Stimulated activated naive B cell treated with anti-CD40 and anti-IgM and Interleukin-4, amounts not matched to agents 10 μg/mL and 1 μg/mL and 100 μg/mL, for 72 hours (primary cell): ENCODE data around the gene TBC1D16.
A peak's percentile ranks its signal among the peaks of the same experiment; 100 is the strongest.
"Not testable (repeated sequence)": the region's sequence is repeated elsewhere in the genome, so short reads cannot be mapped to it uniquely, and the experiment has no call there.

ENCODE experiments used
- ATAC-seq, 2 donors: fragments of 150-1000 bp; cut with Tn5 transposase; replicated peaks; 2 replicates each; pipeline ENCODE4 v1.10.0; 2021; ENCODE audit warnings: moderate library complexity in 1 of 2
- DNase-seq: peaks from one replicate; pipeline ENCODE4 v3.0.0; 2021
- H3K27ac Mint-ChIP-seq: one replicate; pipeline ENCODE4 v1.8.0; 2022; ENCODE audit warnings: mild to moderate bottlenecking, mixed read lengths
- H3K27me3 Mint-ChIP-seq, 2 donors: one replicate each; pipeline ENCODE4 v1.8.0; 2022; ENCODE audit warnings: mixed read lengths in 2 of 2
- H3K36me3 Mint-ChIP-seq, 2 donors: one replicate each; pipeline ENCODE4 v1.8.0; 2022; ENCODE audit warnings: mixed read lengths in 2 of 2, mild to moderate bottlenecking in 1 of 2
- H3K4me1 Mint-ChIP-seq, 2 donors: one replicate each; pipeline ENCODE4 v1.8.0; 2022; ENCODE audit warnings: mixed read lengths in 2 of 2, mild to moderate bottlenecking in 1 of 2
- H3K4me3 Mint-ChIP-seq, 2 donors: one replicate each; pipeline ENCODE4 v1.8.0; 2022; ENCODE audit warnings: mild to moderate bottlenecking in 2 of 2, mixed read lengths in 2 of 2, moderate library complexity in 1 of 2
- H3K9me3 Mint-ChIP-seq, 2 donors: one replicate each; pipeline ENCODE4 v1.8.0; 2022; ENCODE audit warnings: mixed read lengths in 2 of 2, mild to moderate bottlenecking in 1 of 2

The TBC1D16 gene

DNA sequence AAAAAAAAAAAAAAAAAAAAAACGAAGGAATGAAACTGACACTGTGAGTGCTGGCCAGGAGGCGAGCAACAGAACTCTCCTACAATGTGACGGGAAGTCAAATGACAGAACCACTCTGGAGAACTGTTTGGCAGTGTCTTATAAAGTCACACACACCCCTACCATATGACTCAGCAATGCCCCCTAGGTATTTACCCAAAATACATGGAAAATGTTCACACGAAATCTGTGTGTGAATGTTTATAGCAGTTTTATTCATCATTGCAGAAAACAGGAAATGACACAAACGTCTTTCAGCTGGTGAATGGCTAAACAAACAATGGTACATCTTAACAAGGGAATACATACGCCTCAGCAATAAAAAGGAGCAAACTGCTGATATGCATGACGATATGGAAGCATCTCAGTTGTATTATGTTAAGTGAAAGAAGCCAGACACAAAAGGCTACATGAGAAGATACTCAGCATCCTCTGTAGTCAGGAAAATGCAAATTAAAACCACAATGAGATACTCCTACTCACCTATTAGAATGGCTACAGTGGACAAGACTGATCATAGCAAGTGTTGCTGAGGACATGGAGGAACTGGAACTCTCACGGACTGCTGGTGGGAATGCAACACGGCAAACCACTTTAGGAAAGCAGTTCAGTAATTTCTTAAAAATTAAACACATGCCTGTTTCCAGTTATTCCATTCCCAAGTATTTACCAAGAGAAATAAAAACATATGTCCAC, 74.7 kb downstream of the TBC1D16 start:
- ATAC-seq (no peak), DNase-seq (no peak)
- peaks cover 0 to 13% of the 10 kb centered on the region in 2 donors for H3K27me3 Mint-ChIP-seq

DNA sequence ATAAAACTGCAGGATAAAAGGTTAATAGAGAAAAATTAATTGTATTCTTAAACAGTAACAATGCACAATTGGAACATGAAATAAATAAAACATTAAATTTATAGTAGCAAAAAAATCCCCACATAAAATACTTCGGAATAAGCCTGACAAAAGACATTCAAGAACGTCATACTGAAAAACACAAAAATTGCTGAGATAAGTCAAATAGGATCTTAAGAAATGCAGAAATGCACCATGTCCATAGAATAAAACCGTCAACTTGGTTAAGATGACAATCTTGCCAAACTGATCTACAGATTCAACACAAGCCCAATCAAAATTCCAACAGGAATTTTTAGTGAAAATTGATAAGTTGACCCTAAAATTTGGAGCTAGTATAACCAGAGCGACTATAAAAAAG, 76.6 kb downstream of the TBC1D16 start:
- H3K9me3 Mint-ChIP-seq: no peaks in the 10 kb centered on the region
- H3K27ac Mint-ChIP-seq: no peak overlapping the region
- H3K27me3 Mint-ChIP-seq: peaks cover 0 to 13% of the 10 kb centered on the region in 2 donors
- H3K36me3 Mint-ChIP-seq: no peaks in the 10 kb centered on the region
- peaks cover 0 to 15% of the 10 kb centered on the region in 2 donors for H3K4me1 Mint-ChIP-seq
- DNase-seq (no peak), ATAC-seq (no peak)
- no peak overlapping the region for H3K4me3 Mint-ChIP-seq

More for the DNA sequence above, 74.7 kb downstream of the TBC1D16 start:
- H3K4me1 Mint-ChIP-seq: peaks cover 0 to 22% of the 10 kb centered on the region in 2 donors
- H3K36me3 Mint-ChIP-seq: no peaks in the 10 kb centered on the region
- no peak overlapping the region for H3K27ac Mint-ChIP-seq
- no peak overlapping the region for H3K4me3 Mint-ChIP-seq
- no peaks in the 10 kb centered on the region for H3K9me3 Mint-ChIP-seq

DNA sequence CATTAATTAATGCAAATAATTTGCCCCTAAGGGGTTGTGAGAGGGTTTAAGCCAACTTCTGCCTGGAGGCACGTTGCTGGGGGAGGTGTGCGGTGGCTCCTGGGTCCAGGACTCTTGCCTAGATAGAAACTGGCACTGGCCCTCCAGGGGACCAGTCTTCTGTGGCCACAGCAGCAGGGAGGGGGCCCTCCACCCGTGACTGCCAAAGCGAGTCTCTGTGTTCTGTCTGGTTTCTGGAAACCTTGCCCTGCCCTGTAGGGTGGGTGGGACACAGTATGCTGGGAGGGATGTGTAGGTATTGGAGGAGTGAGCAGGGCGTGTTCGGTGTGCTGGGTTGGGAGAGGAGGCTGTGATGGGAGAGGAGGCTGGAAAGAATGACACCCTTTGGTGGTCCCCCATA, 78.8 kb downstream of the TBC1D16 start:
- Mint-ChIP-seq H3K27ac (peak overlapping the region; percentile 59), H3K27me3 (peaks cover 0 to 8% of the 10 kb centered on the region in 2 donors), H3K36me3 (no peaks in the 10 kb centered on the region), H3K4me1 (peaks cover under 1 to 23% of the 10 kb centered on the region in 2 donors), H3K4me3 (no peak overlapping the region), H3K9me3 (no peaks in the 10 kb centered on the region)
- DNase-seq: no peak
- no peak for ATAC-seq

DNA sequence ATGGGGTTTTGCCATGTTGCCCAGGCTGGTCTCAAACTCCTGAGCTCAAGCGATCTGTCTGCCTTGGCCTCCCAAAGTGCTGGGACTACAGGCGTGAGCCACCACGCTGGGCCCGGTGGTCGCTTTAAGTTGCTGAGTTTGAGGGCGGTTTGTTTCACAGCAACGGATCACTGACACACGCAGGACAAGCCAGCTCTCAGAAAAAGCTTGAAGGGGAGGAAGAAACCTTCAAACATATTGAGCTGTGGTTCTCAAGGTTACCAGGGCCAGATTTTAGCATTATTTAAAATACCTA, 79.3 kb downstream of the TBC1D16 start:
- H3K27me3 Mint-ChIP-seq, H3K9me3 Mint-ChIP-seq, H3K27ac Mint-ChIP-seq, ATAC-seq, H3K4me3 Mint-ChIP-seq, DNase-seq, H3K36me3 Mint-ChIP-seq: not testable (repeated sequence)
- peaks cover 2 to 28% of the 10 kb centered on the region in 2 donors for H3K4me1 Mint-ChIP-seq

DNA sequence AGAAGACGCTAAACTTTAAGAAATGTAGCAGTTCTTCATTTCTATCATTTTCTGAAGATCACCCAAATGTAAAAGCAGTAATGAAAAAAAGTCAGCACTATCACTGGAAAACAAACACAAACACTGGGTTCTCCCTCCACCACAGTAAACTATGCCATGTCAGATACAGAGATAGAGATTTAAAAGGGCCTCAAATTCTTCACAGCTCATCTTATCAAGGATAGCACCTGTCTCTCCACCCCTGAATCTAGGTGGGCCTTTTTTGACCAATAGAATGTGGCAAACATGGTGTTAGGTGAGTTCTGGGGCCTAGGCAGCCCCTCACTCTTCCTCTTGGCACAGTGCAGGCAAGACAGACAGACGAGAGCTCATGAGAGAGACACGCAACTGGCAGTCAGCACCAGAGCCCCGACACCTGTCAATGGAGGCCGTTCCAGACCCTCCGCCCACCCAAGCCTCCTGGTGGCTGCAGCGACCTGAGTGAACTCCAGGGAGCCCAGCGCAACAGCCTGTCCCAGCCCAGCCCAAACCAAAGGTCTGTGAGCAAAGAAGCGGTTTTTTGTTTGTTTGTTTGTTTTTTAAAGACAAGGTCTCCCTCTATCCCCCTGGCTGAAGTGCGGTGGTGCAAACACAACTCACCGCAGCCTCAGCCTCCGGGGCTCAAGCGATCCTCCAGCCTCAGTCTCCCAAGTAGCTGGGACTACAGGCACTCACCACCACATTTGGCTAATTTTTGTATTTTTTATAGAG, 79.8 kb downstream of the TBC1D16 start:
- peaks cover 2 to 29% of the 10 kb centered on the region in 2 donors for H3K4me1 Mint-ChIP-seq
- DNase-seq (no peak), ATAC-seq (no peak)
- H3K36me3 Mint-ChIP-seq: no peaks in the 10 kb centered on the region
- no peaks in the 10 kb centered on the region for H3K9me3 Mint-ChIP-seq
- H3K27me3 Mint-ChIP-seq: peaks cover 0 to 8% of the 10 kb centered on the region in 2 donors
- H3K4me3 Mint-ChIP-seq: no peak overlapping the region
- no peak overlapping the region for H3K27ac Mint-ChIP-seq

DNA sequence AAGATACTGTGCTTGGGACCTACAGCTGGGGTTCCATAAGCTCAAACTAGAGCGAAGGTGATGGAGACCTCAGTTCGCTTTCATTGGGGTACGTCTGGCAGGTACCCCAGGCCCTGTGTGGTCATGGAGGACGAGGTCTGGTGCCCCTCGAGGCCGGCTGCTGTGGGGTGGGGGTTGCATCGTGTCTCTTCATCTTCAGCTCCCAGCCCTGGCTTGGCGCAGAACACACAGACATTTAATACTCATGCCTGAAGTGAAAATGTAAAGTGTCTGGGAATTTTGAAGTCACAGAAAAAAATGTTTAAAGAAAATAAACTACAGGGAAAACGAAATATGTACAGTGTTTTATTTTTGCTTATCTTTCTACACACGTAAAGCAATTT, 80.5 kb downstream of the TBC1D16 start:
- DNase-seq: no peak
- no peaks in the 10 kb centered on the region for H3K9me3 Mint-ChIP-seq
- peaks cover 2 to 32% of the 10 kb centered on the region in 2 donors for H3K4me1 Mint-ChIP-seq
- no peak overlapping the region for H3K4me3 Mint-ChIP-seq
- no peak for ATAC-seq
- H3K36me3 Mint-ChIP-seq: no peaks in the 10 kb centered on the region
- no peak overlapping the region for H3K27ac Mint-ChIP-seq
- H3K27me3 Mint-ChIP-seq: peaks cover 0 to 8% of the 10 kb centered on the region in 2 donors

DNA sequence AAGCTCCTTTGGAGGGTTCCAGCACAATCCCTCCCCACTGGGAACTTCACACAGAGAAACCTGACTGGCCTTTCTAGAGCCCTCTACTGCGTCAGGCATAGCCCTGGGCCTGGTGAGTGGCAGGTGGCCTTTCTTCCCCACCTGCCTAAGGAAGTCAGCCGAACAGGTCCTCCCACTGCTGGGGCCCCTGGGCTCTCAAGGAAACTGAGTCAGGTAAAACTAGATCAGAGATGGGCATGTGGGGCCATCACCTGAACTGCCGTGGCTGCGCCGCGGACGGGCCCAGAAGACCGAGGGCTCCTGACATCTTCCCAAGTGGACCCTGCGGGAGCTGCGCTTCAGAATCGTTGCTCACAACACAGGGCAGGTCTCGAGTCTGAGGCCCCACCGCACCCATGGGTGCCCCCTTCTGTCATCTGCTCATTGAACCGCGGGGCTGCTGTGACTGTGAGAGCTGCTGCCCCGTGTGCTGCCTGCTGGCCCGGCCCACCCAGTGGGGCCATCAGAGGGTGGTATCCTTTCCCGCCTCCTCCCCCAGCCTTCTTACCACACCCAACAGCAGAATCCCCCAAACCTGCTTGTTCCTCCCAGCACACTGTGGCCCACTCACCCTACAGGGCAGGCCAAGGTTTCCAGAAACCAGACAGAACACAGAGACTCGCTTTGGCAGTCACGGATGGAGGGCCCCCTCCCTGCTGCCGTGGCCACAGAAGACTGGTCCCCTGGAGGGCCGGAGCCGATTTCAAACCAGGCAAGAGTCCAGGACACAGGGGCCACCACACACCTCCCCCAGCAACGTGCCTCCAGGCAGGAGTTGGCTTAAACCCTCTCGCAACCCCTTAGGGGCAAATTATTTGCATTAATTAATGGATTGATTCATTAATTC, 81.1 kb downstream of the TBC1D16 start:
- no peak overlapping the region for H3K27ac Mint-ChIP-seq
- H3K36me3 Mint-ChIP-seq: no peaks in the 10 kb centered on the region

DNA sequence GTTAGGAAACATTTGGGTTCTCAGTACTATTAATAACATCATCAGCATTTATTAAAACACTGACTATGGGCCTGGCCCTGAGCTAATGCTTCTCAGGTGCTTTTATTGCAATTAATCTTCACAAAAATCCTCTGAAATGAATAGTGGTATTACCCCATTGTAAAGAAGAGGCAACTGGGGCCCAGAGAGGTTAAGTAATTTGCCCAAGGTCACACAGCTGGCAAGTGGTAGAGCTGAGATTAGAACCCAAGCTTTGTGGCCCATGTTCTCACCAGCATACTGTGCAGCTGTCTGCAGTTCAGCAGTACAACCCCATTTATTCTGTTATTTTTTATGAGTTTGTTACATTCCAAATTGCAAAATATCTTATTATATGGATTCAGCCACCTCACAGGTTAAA, 82.3 kb downstream of the TBC1D16 start:
- Mint-ChIP-seq H3K4me3 (no peak overlapping the region), H3K9me3 (no peaks in the 10 kb centered on the region), H3K36me3 (no peaks in the 10 kb centered on the region), H3K27me3 (peaks cover 0 to 5% of the 10 kb centered on the region in 2 donors), H3K27ac (no peak overlapping the region), H3K4me1 (peaks cover 2 to 32% of the 10 kb centered on the region in 2 donors)
- ATAC-seq (no peak), DNase-seq (no peak)

More for the DNA sequence above, 81.1 kb downstream of the TBC1D16 start:
- no peak for DNase-seq
- no peak for ATAC-seq
- Mint-ChIP-seq H3K9me3 (no peaks in the 10 kb centered on the region), H3K27me3 (peaks cover 0 to 8% of the 10 kb centered on the region in 2 donors), H3K4me3 (no peak overlapping the region), H3K4me1 (peaks cover 2 to 32% of the 10 kb centered on the region in 2 donors)

DNA sequence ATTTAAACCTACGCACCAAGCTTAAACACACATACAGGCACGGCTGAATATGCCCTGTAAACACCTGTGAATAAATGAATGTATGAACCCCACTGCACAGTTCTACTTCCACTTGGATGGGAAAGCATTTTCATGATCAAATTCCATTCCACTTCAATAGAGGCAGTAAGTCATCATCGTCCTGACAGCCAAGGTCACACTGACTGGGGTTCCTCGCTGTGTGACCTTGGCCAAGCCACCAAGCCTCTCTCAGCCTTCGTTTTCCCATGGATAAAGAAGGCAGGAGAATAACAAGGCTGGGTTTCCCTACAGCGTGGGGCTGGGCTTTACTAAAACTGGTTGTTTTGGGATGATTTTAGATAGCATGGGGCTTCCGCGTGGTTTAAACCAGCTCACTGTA, 82.8 kb downstream of the TBC1D16 start:
- H3K27me3 Mint-ChIP-seq: peaks cover 0 to 5% of the 10 kb centered on the region in 2 donors
- DNase-seq (no peak), ATAC-seq (no peak)
- H3K36me3 Mint-ChIP-seq: no peaks in the 10 kb centered on the region
- H3K9me3 Mint-ChIP-seq: no peaks in the 10 kb centered on the region
- peaks cover 2 to 32% of the 10 kb centered on the region in 2 donors for H3K4me1 Mint-ChIP-seq
- H3K4me3 Mint-ChIP-seq: no peak overlapping the region
- H3K27ac Mint-ChIP-seq: no peak overlapping the region

DNA sequence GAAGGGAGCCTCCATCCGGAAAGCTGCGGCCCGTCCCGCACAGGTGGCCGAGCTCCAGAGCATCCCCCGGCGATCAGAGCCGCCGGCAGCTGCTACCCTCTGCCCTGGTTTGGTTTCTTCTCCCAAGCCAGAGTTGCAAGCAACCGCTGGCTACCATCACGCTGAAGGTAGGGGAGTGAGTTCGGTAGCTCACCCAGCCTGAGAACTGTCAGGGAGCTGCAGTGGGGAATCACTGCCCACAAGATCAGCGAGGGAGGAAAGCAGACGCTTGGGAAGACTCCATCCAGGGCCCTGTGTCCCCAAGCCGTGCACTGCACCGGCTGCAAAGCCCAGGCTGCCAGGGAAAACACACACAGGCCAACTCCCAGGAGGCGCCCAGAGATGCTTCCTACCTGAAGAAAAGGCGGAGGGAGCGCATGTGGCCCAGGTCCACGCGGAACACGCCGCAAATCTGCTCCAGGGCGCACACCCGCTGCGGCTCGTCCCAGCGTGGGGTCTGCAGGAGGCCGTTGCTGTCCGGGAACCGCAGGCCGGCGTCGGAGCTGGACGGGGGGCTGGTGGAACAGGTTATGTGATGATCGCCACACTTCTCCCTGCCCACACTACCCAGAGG, 83.3 kb downstream of the TBC1D16 start:
- Mint-ChIP-seq H3K27ac (no peak overlapping the region), H3K9me3 (no peaks in the 10 kb centered on the region), H3K4me1 (peaks cover 2 to 30% of the 10 kb centered on the region in 2 donors), H3K36me3 (no peaks in the 10 kb centered on the region), H3K4me3 (no peak overlapping the region), H3K27me3 (peaks cover 0 to 5% of the 10 kb centered on the region in 2 donors)
- ATAC-seq (no peak), DNase-seq (no peak)

DNA sequence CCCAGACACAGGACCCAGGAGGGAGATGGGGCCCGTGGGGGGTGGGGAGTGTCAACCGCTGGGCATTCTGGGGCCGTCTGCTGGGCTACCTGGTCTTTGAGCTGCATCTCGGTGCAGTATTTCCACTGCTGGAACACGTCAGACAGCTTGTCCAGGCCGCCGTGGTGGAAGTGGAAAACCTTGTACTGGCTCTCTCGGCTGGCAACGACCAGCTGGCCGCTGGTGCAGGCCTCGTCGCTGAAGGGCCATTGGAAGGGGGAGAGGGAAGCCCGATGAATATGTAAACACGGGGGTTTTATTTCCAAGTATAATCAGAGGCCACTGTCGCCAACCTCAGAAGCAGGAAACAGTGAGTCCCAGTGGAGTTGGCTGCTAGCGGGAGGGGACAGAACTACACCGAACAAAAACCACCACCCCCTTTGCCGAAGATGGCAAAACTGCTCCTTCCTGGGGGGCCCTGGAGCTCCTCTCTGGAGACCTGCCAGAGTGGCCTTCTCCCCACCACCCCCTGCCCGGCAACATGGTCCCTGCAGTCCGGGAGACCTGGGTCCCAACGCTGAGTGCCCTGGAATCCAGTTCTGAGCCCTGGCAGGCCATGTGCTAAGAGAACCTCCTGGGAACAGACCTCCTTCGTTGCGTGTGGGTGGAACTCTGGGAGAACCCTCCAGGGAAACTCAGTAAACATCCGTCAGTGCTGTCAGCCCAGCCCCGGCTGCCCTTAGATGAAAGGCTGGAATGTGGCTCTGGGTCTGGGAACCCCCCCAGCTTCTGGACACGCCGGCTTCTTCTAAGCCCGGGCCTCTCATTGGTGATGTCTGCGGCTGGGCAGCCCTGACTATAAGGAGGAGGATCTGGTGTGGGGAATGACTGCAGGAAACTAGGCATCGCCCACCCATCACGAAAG, 84.1 kb downstream of the TBC1D16 start:
- Mint-ChIP-seq H3K9me3 (no peaks in the 10 kb centered on the region), H3K36me3 (no peaks in the 10 kb centered on the region), H3K4me3 (no peak overlapping the region), H3K4me1 (peaks cover 2 to 31% of the 10 kb centered on the region in 2 donors), H3K27me3 (no peaks in the 10 kb centered on the region), H3K27ac (no peak overlapping the region)
- DNase-seq (no peak), ATAC-seq (peak in 1 of 2 donors; percentile 49)

DNA sequence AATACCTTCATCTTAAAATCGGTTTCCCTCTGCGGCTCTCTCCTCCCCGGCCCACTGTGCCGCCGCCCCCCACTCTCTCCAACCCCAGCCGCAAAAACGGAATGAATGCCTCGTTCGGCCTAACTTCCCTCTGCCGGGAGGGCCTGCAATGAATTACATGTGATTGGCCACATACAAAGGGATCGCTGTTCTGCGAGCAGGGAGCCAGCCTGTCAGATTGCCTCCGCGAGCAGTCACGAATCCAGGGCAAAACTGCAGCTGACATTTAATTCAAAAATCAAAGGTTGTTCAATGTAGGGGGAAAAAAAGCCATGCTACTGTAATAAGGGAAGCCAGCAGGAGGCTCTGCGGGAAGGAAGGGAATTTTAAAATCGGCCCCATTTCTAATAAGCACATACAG, 84.9 kb downstream of the TBC1D16 start:
- H3K36me3 Mint-ChIP-seq: no peaks in the 10 kb centered on the region
- DNase-seq (no peak), ATAC-seq (no peak)
- H3K9me3 Mint-ChIP-seq: no peaks in the 10 kb centered on the region
- no peaks in the 10 kb centered on the region for H3K27me3 Mint-ChIP-seq
- peaks cover 2 to 39% of the 10 kb centered on the region in 2 donors for H3K4me1 Mint-ChIP-seq
- H3K4me3 Mint-ChIP-seq: no peak overlapping the region
- H3K27ac Mint-ChIP-seq: no peak overlapping the region

DNA sequence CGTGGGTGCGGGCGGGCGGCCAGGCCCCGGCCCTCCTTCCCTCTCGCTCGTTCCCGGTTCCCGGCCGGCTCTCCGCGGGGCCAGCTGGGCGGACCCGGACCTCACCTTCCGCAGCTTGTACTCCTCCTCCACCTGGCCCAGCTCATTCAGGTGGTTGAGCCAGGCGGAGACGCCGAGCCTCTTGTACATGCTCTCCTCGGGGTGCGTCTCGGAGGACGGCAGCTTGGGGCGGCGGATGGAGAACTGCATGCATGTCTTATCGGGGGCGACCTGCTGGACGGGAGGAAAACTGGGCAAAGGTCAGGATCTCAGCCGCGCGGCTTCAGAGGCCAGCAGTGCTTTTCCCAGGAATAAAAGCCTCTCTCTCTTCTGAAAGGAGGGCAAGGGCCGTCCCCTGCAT, 85.4 kb downstream of the TBC1D16 start:
- Mint-ChIP-seq H3K4me1 (peaks cover 2 to 41% of the 10 kb centered on the region in 2 donors), H3K27ac (no peak overlapping the region), H3K27me3 (no peaks in the 10 kb centered on the region), H3K9me3 (no peaks in the 10 kb centered on the region), H3K36me3 (no peaks in the 10 kb centered on the region), H3K4me3 (no peak overlapping the region)
- ATAC-seq (no peak), DNase-seq (no peak)
